Activated naive CD4-positive, alpha-beta T cell treated with anti-CD3 and anti-CD28 coated beads, Interleukin-2, amount 50 U/mL, for 24 hours (primary cell): ENCODE measurements around the gene ACTN4.
A peak's percentile ranks its signal among the peaks of the same experiment; 100 is the strongest.
"Not testable (repeated sequence)": the region's sequence is repeated elsewhere in the genome, so short reads cannot be mapped to it uniquely, and the experiment has no call there.

Experiments used
- H3K27ac Mint-ChIP-seq: one replicate; pipeline ENCODE4 v1.8.0; 2021; ENCODE audit warnings: mild to moderate bottlenecking, mixed read lengths
- H3K27me3 Mint-ChIP-seq: one replicate; pipeline ENCODE4 v1.8.0; 2021; ENCODE audit warnings: mixed read lengths
- H3K36me3 Mint-ChIP-seq: one replicate; pipeline ENCODE4 v1.8.0; 2021; ENCODE audit warnings: mixed read lengths
- H3K4me1 Mint-ChIP-seq: one replicate; pipeline ENCODE4 v1.8.0; 2021; ENCODE audit warnings: mixed read lengths
- H3K4me3 Mint-ChIP-seq: one replicate; pipeline ENCODE4 v1.8.0; 2021; ENCODE audit warnings: mild to moderate bottlenecking, mixed read lengths
- H3K9me3 Mint-ChIP-seq: one replicate; pipeline ENCODE4 v1.8.0; 2021; ENCODE audit warnings: mixed read lengths

Gene ACTN4

DNA sequence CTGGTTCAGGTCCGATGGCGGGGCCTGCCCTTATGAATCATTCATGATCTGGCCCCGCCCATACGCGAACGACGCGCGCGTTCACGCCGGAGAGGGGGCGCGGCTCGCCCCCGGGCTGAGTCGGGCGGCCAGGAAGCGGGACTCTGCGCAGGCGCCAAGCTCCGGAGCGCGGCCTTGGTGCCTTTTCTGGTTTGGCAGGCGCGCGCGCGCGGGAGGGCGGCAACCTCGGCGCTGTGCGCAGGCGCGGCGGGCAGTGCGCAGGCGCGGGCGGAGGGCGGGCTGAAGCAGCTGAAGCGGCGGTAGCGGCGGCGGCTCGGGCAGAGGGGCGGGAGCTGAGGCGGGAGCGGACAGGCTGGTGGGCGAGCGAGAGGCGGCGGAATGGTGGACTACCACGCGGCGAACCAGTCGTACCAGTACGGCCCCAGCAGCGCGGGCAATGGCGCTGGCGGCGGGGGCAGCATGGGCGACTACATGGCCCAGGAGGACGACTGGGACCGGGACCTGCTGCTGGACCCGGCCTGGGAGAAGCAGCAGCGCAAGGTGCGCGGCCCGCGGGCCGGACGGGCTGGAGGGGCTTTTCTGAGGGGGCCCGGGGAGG is at the start of gene ACTN4:
TSS of gene ACTN4 (plus strand) at position 282 of the 598 bp plus-strand sequence. CDS start at position 379, 97 bp downstream.
- Mint-ChIP-seq H3K4me1 (peaks cover 29% of the 10 kb centered on the region), H3K27ac (peak within 1 kb of the TSS; percentile 91), H3K4me3 (peak within 1 kb of the TSS; percentile 99), H3K9me3 (no peaks in the 10 kb centered on the region), H3K27me3 (peaks cover 10% of the 10 kb centered on the region), H3K36me3 (peaks cover 2% of the 10 kb centered on the region)

DNA sequence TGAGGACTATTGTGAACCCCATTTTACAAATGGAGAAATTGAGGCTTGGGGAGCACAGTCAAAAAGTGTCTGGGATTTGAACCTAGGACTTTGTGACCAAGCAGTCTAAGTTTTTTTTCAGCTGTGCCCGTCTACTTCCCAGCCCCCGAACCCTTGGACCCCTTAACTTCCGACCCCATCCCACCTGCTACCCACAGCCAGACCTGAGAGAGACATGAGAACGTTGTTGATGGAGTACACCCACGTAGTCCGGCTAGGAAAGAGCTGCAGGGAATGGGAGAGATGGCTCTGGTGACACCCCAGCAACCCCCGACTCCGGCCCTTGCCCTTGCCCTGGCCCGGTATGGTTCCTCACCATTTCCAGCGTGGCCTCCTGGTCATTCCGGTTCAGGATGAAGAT is 47.7 kb upstream of the ACTN4 start:
- Mint-ChIP-seq H3K36me3 (peaks cover 12% of the 10 kb centered on the region), H3K4me3 (no peak overlapping the region), H3K4me1 (no peaks in the 10 kb centered on the region), H3K9me3 (no peaks in the 10 kb centered on the region), H3K27ac (no peak overlapping the region), H3K27me3 (no peaks in the 10 kb centered on the region)

DNA sequence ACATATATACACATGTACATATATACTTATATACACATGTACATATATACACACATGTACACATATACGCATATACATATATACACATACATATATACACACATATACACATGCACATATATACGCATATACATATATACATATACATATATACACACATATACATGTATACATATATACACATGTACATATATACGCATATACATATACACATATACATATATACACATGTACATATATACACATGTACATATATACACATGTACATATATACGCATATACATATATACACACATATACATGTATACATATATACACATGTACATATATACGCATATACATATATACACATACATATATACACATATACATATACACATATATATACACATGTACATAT is 44.6 kb upstream of the ACTN4 start:
- H3K9me3 Mint-ChIP-seq, H3K4me1 Mint-ChIP-seq, H3K36me3 Mint-ChIP-seq, H3K27ac Mint-ChIP-seq, H3K27me3 Mint-ChIP-seq, H3K4me3 Mint-ChIP-seq: not testable (repeated sequence)

DNA sequence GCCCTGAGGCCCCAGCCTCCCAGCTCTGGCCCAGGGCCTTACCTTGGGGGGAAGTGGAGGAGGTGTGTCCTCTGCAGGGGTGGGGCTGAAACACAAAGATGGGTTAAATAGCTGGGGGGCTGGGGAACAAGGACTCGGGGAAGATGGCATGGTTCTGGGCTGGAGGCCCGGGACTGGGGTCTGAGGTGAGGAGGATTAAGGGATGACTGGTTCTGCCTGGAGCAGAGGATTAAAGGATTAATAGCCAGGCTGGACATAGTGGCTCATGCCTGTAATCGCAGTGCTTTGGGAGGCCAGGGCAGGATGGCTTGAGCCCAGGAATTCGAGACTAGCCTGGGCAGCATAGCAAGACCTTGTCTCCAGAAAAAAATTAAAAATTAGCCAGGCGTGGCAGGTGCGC is 41.3 kb upstream of the ACTN4 start:
- H3K4me1 Mint-ChIP-seq = no peaks in the 10 kb centered on the region
- no peaks in the 10 kb centered on the region for H3K9me3 Mint-ChIP-seq
- no peak overlapping the region for H3K27ac Mint-ChIP-seq
- peaks cover 5% of the 10 kb centered on the region for H3K36me3 Mint-ChIP-seq
- H3K27me3 Mint-ChIP-seq = no peaks in the 10 kb centered on the region
- H3K4me3 Mint-ChIP-seq = no peak overlapping the region

DNA sequence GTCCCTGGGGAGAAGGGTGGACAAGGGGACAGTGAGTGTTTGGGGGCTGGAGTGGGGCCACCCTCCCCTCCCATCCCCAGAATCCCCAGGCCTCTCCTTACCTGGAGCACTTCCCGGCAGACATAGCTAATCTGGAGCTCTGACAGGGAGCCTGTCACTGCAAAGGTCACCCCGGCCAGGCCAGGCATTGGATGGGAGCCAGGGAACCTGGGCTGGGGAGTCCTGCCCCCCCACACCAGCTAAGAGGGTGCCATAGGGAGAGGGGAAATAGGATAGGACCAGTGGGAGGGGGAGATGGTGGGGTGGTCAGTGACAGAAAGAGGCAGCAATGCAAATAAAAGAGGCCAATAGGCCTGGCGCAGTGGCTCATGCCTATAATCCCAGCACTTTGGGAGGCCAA is 33.2 kb upstream of the ACTN4 start:
- Mint-ChIP-seq H3K27ac (no peak overlapping the region), H3K4me1 (peaks cover 42% of the 10 kb centered on the region), H3K4me3 (no peak overlapping the region), H3K27me3 (no peaks in the 10 kb centered on the region), H3K9me3 (no peaks in the 10 kb centered on the region), H3K36me3 (peaks cover 17% of the 10 kb centered on the region)

DNA sequence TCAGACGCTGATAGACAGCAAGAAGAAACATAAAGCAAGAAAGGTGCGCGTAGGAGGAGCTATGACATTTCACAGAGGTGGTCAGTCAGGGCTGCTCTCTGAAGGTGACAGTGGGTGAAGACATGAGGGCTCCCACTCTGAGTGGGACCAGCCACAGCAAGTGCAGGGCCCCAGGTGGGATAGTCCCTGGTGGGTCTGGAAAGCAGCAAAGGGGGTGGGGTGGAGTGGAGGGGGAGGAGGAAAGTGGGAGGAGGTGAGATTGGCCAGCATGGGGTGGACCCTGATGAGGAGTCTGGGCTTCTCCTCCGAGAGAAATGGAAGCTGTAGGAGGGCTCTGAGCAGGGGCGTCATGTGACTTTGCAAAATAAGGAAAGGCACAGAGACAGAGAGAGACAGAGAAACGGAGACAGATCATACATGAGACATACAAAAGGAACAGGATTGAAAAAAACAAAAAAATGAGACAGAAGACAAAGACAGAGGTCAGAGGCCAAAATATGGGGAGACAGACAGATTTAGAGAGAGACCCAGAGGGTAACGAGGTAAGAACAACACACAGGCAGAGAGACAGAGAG is 32.4 kb upstream of the ACTN4 start:
- H3K36me3 Mint-ChIP-seq = peaks cover 15% of the 10 kb centered on the region
- peak overlapping the region; percentile 19 for H3K4me3 Mint-ChIP-seq
- no peaks in the 10 kb centered on the region for H3K27me3 Mint-ChIP-seq
- H3K9me3 Mint-ChIP-seq = no peaks in the 10 kb centered on the region
- H3K4me1 Mint-ChIP-seq = peaks cover 48% of the 10 kb centered on the region
- no peak overlapping the region for H3K27ac Mint-ChIP-seq

DNA sequence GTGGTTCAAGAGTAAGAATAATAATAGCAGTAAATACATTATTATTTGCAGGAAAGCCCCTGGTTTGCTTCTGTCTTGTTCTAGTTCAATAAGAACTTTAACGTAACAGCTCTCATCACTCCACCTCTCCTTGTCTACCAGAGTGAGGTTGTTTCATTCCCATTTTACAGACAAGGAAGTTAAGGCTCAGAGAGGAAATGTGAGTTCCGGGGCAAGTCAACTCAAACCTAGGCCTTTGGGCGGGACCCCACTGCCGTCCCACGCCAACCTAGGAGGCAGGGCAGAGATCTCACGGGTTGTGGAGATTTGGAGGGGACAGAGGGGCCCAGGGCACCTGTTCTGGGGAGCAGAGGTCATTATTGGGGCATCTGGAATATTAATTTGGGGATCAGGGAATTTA is 31.2 kb upstream of the ACTN4 start:
- peak overlapping the region; percentile 90 for H3K27ac Mint-ChIP-seq
- H3K27me3 Mint-ChIP-seq = no peaks in the 10 kb centered on the region
- H3K4me3 Mint-ChIP-seq = peak overlapping the region; percentile 100
- peaks cover 52% of the 10 kb centered on the region for H3K4me1 Mint-ChIP-seq
- H3K36me3 Mint-ChIP-seq = peaks cover 13% of the 10 kb centered on the region
- no peaks in the 10 kb centered on the region for H3K9me3 Mint-ChIP-seq

DNA sequence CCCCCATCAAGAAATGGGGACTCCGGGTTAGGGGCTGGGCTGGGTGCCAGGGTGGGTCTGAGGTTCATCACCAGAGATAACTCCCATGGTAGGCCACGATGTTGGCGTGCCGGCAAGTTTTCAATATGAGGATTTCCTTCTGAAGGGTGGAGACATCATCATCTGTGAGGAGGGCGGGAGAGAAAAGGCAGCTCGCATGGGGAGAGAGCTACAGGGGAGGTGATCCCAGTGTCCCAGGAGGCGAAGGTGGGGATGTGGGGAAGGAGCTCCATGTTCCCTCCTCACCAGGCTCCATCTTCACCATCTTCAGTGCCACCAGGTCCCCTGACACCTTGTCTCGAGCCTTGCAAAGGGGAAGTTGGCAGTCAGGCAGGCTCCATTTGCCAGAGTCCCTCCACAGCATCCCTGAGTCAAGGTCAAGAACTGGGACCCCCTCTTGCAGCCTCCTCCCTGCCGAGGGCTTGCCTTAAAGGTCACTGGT is 30.1 kb upstream of the ACTN4 start:
- H3K27me3 Mint-ChIP-seq = no peaks in the 10 kb centered on the region
- peaks cover 21% of the 10 kb centered on the region for H3K36me3 Mint-ChIP-seq
- no peaks in the 10 kb centered on the region for H3K9me3 Mint-ChIP-seq
- H3K4me3 Mint-ChIP-seq = peak overlapping the region; percentile 100
- H3K27ac Mint-ChIP-seq = peak overlapping the region; percentile 100
- peaks cover 56% of the 10 kb centered on the region for H3K4me1 Mint-ChIP-seq

DNA sequence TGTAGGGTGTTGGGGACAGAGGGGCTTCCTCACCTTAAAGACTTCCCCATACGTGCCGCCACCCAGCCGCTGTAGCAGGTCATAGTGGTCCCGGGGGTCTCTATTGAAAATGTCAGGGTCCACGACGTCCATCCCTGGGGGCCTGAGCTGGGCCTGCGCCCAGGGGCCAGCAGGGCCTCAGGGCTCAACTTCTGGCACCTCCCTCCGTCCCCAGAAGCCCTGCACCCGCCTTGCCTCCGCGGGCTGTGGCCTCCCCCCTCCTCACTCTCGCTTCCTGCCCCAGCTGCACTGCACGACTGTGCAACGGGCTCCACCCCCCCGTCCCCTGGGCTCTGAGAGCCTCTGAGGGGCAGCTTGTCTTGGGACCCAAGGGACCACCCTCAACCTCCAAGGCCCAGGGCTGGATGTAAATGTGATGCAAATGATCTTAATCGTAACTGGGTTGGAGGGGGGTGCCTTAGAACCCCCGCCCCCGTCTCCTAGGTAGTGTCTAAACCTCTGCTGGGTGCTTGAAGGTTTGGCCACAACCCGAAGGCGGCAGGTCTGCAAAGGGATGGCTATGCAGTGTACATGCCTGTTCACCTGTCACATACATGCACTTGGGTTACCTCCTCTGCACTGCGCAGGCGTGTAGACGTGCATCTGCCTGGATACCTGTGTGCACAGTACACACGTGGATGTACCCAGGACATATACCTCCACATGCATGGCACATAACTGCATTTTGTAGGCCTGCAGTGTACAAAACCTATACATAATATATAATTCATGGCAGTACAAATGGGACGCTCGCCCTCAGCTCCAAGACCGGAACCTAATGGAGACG is 29.5 kb upstream of the ACTN4 start, which contains the start of gene MAP4K1:
TSS of gene MAP4K1 (minus strand) at position 190 of the 826 bp plus-strand sequence. CDS start at position 132, 58 bp downstream.
- H3K4me3 Mint-ChIP-seq = peak within 1 kb of the TSS; percentile 100
- peaks cover 56% of the 10 kb centered on the region for H3K4me1 Mint-ChIP-seq
- H3K27me3 Mint-ChIP-seq = no peaks in the 10 kb centered on the region
- H3K9me3 Mint-ChIP-seq = no peaks in the 10 kb centered on the region
- peak within 1 kb of the TSS; percentile 100 for H3K27ac Mint-ChIP-seq
- peaks cover 18% of the 10 kb centered on the region for H3K36me3 Mint-ChIP-seq

DNA sequence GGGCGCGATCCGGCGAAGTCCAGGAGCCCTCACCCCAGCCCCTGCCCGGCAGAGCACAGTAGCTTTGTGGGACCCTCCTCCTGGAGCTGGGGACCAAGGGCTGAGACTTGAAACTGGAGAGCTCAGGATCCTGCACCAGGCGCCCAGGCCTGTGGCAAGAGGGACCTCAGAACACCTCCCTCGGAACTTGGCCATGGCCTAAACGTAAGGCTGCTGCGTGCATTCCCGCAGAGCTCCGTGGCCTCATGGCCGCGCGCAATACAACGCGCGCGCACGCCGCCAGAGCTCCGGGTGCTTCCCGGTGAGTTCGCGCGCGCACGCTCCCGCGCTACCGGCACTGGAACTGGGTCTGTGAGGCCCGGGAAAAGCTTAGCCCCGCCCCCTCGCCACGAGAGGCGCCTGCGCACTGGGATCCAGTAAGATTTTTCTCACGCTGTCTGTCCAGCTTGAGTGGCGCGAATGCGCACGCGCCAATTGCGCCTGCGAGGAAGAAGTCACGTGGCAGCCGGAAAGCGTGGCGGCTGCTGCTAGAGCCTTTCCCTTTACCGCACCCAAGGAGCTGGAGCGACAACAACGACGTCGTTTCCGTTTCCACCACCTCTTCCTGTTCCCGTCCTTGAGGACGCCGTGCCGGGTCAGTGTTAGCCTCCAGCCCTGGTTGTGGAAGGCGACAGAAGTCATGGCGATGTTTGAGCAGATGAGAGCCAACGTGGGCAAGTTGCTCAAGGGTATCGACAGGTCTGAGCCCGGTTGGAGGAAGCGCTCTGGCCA is 28.7 kb upstream of the ACTN4 start, which contains the start of gene EIF3K:
TSS of gene EIF3K (plus strand) at position 599 of the 771 bp plus-strand sequence. CDS start at position 680, 81 bp downstream.
- H3K9me3 Mint-ChIP-seq = no peaks in the 10 kb centered on the region
- H3K36me3 Mint-ChIP-seq = peaks cover 18% of the 10 kb centered on the region
- H3K4me1 Mint-ChIP-seq = peaks cover 50% of the 10 kb centered on the region
- peak within 1 kb of the TSS; percentile 100 for H3K27ac Mint-ChIP-seq
- H3K27me3 Mint-ChIP-seq = no peaks in the 10 kb centered on the region
- peak within 1 kb of the TSS; percentile 100 for H3K4me3 Mint-ChIP-seq

DNA sequence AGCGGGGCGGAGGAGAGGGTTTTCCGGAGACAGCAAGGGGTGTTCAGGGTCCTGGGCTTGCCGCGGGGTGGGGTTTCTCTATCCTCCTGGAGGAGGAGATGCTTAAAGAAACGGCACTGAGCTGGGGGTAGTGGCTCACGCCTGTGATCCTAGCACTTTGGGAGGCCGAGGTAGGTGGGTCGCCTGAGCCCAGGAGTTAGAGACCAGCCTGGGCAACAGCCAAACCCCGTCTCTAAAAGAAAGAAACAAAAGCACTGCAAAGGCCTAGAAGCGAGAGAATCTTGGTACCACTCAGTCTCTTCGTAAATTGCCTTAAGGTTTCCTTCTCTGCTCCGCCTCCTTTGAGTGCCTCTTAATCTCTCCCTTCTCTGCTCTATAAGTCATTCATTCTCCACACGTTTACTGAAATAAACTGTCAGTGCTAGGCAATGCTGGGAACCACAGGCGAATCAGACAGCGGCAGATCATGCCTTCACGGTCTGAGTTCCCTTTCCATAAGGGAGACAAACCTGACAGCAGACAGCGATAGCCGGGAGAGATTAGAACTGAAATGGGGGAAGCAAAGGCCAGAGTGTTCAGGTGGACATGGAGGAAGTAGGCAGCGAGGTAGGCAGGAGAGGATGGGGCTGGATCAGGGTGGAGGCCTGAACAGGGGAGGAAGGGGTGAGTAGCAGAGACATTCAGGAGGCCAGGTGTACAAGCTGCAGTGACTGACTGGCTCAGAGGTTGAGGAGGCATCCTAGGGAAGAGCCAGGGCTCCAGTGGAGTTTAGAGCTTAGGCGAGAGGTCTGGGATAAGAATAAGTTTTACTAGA is 27.9 kb upstream of the ACTN4 start:
- H3K4me3 Mint-ChIP-seq = peak overlapping the region; percentile 100
- peaks cover 50% of the 10 kb centered on the region for H3K4me1 Mint-ChIP-seq
- no peaks in the 10 kb centered on the region for H3K27me3 Mint-ChIP-seq
- H3K27ac Mint-ChIP-seq = peak overlapping the region; percentile 100
- peaks cover 18% of the 10 kb centered on the region for H3K36me3 Mint-ChIP-seq
- H3K9me3 Mint-ChIP-seq = no peaks in the 10 kb centered on the region

DNA sequence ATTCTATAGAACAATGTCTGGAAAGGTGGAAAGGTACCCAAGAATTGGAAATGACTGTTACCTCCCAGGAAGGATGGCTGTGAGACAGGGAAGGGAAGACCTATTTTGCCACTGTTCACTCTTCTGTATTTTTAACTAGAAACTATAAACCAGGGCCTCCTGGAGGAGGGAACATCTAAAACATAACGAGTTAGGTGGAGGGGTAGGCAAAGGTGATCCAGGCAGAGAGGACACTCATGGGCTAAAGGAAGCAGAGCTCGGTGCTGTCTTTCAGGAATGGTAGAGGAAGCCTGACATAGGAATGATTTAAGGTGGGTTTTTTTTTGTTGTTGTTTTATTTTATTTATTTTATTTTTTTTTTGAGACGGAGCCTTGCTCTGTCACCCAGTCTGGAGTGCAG is 22.6 kb upstream of the ACTN4 start:
- H3K27ac Mint-ChIP-seq = no peak overlapping the region
- H3K27me3 Mint-ChIP-seq = no peaks in the 10 kb centered on the region
- H3K4me3 Mint-ChIP-seq = no peak overlapping the region
- H3K4me1 Mint-ChIP-seq = peaks cover 11% of the 10 kb centered on the region
- H3K9me3 Mint-ChIP-seq = no peaks in the 10 kb centered on the region
- peaks cover 21% of the 10 kb centered on the region for H3K36me3 Mint-ChIP-seq

DNA sequence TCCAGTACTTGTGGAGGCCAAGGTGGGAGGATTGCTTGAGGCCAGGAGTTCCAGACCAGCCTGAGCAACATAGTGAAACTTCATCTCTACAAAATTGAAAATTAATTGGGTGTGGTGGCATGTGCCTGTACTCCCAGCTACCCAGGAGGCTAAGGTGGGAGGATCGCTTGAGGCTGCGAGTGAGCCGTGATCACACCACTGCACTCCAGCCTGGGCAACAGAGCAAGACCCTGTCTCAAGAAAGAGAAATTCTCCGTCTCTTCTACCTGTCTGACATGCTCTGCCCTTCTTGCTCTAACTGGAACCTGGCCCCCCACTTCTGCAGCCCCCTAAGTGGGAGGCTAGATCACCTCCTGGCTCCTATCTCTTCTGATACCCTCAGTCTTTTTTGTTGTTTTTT is 21.0 kb upstream of the ACTN4 start:
- H3K4me3 Mint-ChIP-seq = no peak overlapping the region
- H3K9me3 Mint-ChIP-seq = no peaks in the 10 kb centered on the region
- peaks cover 3% of the 10 kb centered on the region for H3K4me1 Mint-ChIP-seq
- H3K27ac Mint-ChIP-seq = no peak overlapping the region
- H3K27me3 Mint-ChIP-seq = no peaks in the 10 kb centered on the region
- H3K36me3 Mint-ChIP-seq = peaks cover 24% of the 10 kb centered on the region

DNA sequence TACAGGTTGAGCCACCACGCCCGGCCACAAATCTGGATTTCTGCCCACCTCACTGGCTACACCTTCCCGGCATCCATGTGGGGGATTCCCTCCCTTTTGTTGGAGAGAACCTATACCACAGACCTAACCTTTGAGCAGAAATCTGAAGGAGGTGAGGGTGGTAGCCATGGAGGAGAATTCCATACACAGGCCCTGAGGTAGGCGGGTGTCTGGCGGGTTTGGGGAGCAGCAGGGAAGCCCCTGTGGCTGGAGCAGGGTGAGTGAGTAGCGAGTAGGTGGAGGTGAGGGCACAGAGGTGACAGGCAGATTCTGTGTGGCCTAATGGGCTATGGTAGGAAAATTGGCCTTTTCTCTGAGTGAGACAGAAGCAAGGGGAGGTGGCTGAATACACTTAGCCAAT is 17.9 kb upstream of the ACTN4 start:
- Mint-ChIP-seq H3K27me3 (no peaks in the 10 kb centered on the region), H3K36me3 (peaks cover 22% of the 10 kb centered on the region), H3K9me3 (no peaks in the 10 kb centered on the region), H3K4me3 (no peak overlapping the region), H3K4me1 (peaks cover 3% of the 10 kb centered on the region), H3K27ac (no peak overlapping the region)

DNA sequence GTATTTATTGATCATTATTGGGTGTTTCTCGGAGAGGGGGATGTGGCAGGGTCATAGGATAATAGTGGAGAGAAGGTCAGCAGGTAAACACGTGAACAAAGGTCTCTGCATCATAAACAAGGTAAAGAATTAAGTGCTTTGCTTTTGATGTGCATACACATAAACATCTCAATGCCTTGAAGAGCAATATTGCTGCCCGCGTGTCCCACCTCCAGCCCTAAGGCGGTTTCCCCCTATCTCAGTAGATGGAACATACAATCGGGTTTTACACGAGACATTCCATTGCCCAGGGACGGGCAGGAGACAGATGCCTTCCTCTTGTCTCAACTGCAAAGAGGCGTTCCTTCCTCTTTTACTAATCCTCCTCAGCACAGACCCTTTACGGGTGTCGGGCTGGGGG is 16.1 kb upstream of the ACTN4 start:
- not testable (repeated sequence) for H3K27me3 Mint-ChIP-seq, H3K4me3 Mint-ChIP-seq, H3K9me3 Mint-ChIP-seq, H3K27ac Mint-ChIP-seq
- peaks cover 16% of the 10 kb centered on the region for H3K4me1 Mint-ChIP-seq
- H3K36me3 Mint-ChIP-seq = peaks cover 23% of the 10 kb centered on the region
